ENCODE data around the gene DNAJC30. TPM values are rescaled to one million over a fixed set of nuclear protein-coding genes. Genes with fewer than 3 reads are reported as not detected.

DNAJC30 gene
- total RNA-seq, 2 experiments from 2014 or later = 14.0 to 14.4 TPM

GRCh38 chr7:73705551-73705920 lies 22.3 kb upstream of the DNAJC30 start:
- H3K9me3 Mint-ChIP-seq = no peaks in the 10 kb centered on the region
- TF ChIP-seq CTCF (IDR thresholded peaks at IDR 0.05) = no peak
- peaks cover 15% of the 10 kb centered on the region for H3K4me1 ChIP-seq (ENCODE audit: insufficient read depth, low read length)
- no peak overlapping the region for H3K27ac ChIP-seq (ENCODE audit: low read depth in 1 of 2, low read length in 2 of 2)
- H3K36me3 ChIP-seq (ENCODE audit: insufficient read depth, low read length) = peaks cover 8% of the 10 kb centered on the region
- H3K9me3 ChIP-seq (ENCODE audit: control insufficient read depth in 1 of 2, insufficient read depth in 1 of 2, low read length in 2 of 2) = no peaks in the 10 kb centered on the region
- ChIA-PET POLR2A (no interaction called here), CTCF (interaction anchor here (0.9 kb wide), 1 partner anchor 98 kb away, joined by 3 read pairs; no protein-coding TSS in a partner anchor)
- DNase-seq (no peak), ATAC-seq (ENCODE audit: poor library complexity) (no peak)
- no peak overlapping the region for H3K4me3 Mint-ChIP-seq
- H3K4me1 Mint-ChIP-seq (ENCODE audit: low read depth) = peaks cover 7% of the 10 kb centered on the region
- no peak overlapping the region for H3K4me3 ChIP-seq (ENCODE audit: low read length)
- peaks cover 11% of the 10 kb centered on the region for H3K36me3 Mint-ChIP-seq (ENCODE audit: low read depth)
- intact Hi-C loops (cut with DNase I, micrococcal nuclease) = no loop called here
- H3K27me3 ChIP-seq (ENCODE audit: control insufficient read depth in 1 of 2, insufficient read depth in 2 of 2, low read length in 2 of 2) = no peaks in the 10 kb centered on the region
- H3K27ac Mint-ChIP-seq = no peak overlapping the region
- H3K27me3 Mint-ChIP-seq = no peaks in the 10 kb centered on the region

- H3K9me3 Mint-ChIP-seq = no peaks in the 10 kb centered on the region
- no peaks in the 10 kb centered on the region for H3K27me3 ChIP-seq (ENCODE audit: control insufficient read depth in 1 of 2, insufficient read depth in 2 of 2, low read length in 2 of 2)
- H3K4me3 ChIP-seq (ENCODE audit: low read length) = no peak overlapping the region
- H3K4me1 ChIP-seq (ENCODE audit: insufficient read depth, low read length) = peaks cover 15% of the 10 kb centered on the region
- H3K27me3 Mint-ChIP-seq = no peaks in the 10 kb centered on the region
- intact Hi-C loops (cut with DNase I, micrococcal nuclease) = no loop called here
- H3K27ac ChIP-seq (ENCODE audit: low read depth in 1 of 2, low read length in 2 of 2) = no peak overlapping the region
- peaks cover 9% of the 10 kb centered on the region for H3K36me3 ChIP-seq (ENCODE audit: insufficient read depth, low read length)
- no peak overlapping the region for H3K4me3 Mint-ChIP-seq
- H3K4me1 Mint-ChIP-seq (ENCODE audit: low read depth) = peaks cover 7% of the 10 kb centered on the region
- H3K36me3 Mint-ChIP-seq (ENCODE audit: low read depth) = peaks cover 11% of the 10 kb centered on the region
- ChIA-PET CTCF (interaction anchor here (0.9 to 1.4 kb wide), 2 partner anchors 37 to 97 kb away, joined by 3 to 4 read pairs; partner anchors contain the start of gene VPS37D), POLR2A (interaction anchor here (0.8 kb wide), 1 partner anchor 182 kb away, joined by 3 read pairs; the partner anchor contains the start of gene BAZ1B)
- H3K27ac Mint-ChIP-seq = no peak overlapping the region
- ATAC-seq (ENCODE audit: poor library complexity) = no peak
- no peaks in the 10 kb centered on the region for H3K9me3 ChIP-seq (ENCODE audit: control insufficient read depth in 1 of 2, insufficient read depth in 1 of 2, low read length in 2 of 2)
- no peak for TF ChIP-seq CTCF (IDR thresholded peaks at IDR 0.05)
- no peak for DNase-seq
These were observed 21.6 kb upstream of the DNAJC30 start for GRCh38 chr7:73704640-73705550.

GRCh38 chr7:73703757-73704639 lies 20.7 kb upstream of the DNAJC30 start:
- ChIA-PET POLR2A (interaction anchor here (0.8 kb wide), 1 partner anchor 181 kb away, joined by 3 read pairs; the partner anchor contains the start of gene BAZ1B), CTCF (interaction anchor here (1.4 kb wide), 1 partner anchor 36 kb away, joined by 4 read pairs; the partner anchor contains the start of gene VPS37D)
- no peak overlapping the region for H3K4me3 ChIP-seq (ENCODE audit: low read length)
- no peak overlapping the region for H3K27ac Mint-ChIP-seq
- H3K9me3 ChIP-seq (ENCODE audit: control insufficient read depth in 1 of 2, insufficient read depth in 1 of 2, low read length in 2 of 2) = no peaks in the 10 kb centered on the region
- ATAC-seq (ENCODE audit: poor library complexity) (peak; percentile 75), DNase-seq (peak in 10 of 14 experiments; percentile 11 to 81 (median 40))
- H3K27me3 Mint-ChIP-seq = no peaks in the 10 kb centered on the region
- no peak overlapping the region for H3K4me3 Mint-ChIP-seq
- H3K4me1 ChIP-seq (ENCODE audit: insufficient read depth, low read length) = peaks cover 15% of the 10 kb centered on the region
- H3K36me3 ChIP-seq (ENCODE audit: insufficient read depth, low read length) = peaks cover 18% of the 10 kb centered on the region
- H3K27me3 ChIP-seq (ENCODE audit: control insufficient read depth in 1 of 2, insufficient read depth in 2 of 2, low read length in 2 of 2) = no peaks in the 10 kb centered on the region
- H3K4me1 Mint-ChIP-seq (ENCODE audit: low read depth) = peaks cover 7% of the 10 kb centered on the region
- intact Hi-C loops (cut with DNase I, micrococcal nuclease) = no loop called here
- H3K27ac ChIP-seq (ENCODE audit: low read depth in 1 of 2, low read length in 2 of 2) = no peak overlapping the region
- H3K36me3 Mint-ChIP-seq (ENCODE audit: low read depth) = peaks cover 14% of the 10 kb centered on the region
- TF ChIP-seq CTCF (IDR thresholded peaks at IDR 0.05) = no peak
- no peaks in the 10 kb centered on the region for H3K9me3 Mint-ChIP-seq

Measured in CD4-positive, alpha-beta T cell (primary cell).